HG03135 (cell line): ENCODE data around the gene PHACTR1.

Experiments used
- ATAC-seq: cut with Tn5 transposase; IDR thresholded peaks from one replicate; pipeline ENCODE4 v1.9.1; 2021; ENCODE audit warnings: mild to moderate bottlenecking, moderate library complexity; ENCODE audit not compliant: unreplicated experiment

The PHACTR1 gene

GRCh38 chr6:13012977-13013680 is 296.6 kb downstream of the PHACTR1 start:
- ATAC-seq, result no peak

DNA sequence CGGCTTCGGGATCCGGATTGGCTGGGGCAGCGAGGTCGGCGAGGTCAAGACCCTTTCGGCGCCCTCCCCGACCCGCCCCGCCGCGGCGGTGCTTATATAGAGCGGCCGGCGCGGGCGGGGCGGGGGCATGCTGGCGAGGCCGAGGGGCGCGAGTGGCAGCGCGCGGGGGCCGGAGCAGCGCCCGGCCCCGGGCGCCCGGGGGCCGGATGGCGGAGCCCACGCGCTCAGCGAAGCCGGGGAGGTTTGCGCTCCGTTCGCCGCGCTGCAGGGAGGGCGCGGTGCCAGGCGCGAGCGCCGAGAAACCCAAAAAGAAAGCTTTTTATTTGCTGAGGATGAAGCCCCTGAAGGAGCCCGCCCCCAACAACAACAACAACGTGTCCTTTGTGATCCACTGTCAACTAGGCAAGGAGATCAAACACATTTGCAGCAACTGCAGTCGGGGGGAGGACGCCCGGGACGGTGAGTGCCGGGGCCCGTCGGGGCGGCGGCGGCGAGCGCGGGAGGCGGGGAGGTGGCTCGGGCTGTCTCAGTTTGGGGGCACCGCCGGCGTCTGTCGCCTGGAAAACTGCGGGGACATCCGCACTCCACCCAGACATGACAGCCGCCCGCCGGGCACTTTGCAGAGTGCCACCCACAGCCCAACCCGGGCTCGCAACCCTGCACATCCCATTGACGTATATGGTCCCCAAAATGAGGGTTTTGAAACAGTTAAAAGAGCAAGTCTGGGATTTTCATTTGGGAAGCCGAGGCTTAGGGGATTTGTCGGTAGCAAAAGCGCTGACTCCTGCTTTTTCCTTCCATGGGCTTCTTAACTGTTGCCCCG is 297.3 kb downstream of the PHACTR1 start:
- no peak for ATAC-seq

DNA sequence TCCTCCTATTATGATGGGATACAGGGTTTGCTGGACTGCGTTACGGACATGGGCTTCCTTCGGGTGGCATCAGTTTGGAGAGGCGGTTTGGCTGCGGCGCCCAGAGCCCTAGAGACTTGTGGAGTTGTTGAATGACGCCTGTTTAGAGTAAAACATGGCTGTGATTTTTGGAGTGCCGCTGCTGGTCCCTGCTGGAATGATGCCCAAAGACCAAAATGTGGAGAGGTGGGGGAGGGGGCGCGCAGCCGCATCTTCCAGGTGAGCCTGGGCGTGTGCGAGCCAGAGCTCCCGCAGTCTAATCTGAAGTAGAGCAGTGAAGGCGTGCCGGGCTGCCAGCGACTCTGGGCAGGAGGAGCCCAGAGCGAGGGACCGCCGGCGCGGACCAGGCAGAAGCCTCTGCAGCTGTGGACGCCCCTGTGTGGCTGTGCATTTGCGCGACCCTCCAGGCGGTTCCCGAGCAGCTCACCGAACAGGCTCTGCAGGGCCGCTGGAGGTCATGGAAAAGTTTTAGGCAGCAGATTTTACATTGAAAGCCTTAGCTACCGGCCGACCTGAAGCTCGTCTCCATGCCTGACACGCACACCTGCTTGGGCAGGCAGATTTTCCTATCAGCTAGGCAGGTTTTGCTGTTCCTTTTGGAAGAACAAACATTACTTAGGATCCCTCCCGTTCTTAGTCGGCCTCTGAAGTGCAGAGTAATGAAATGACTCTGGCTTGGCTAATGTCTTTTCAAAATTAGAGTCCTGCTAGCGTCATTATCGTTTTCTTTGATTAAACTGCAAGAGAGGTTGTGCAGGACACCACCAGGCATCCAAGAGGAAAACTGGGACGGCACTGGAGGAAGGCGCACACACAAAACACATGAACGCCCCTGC is 298.2 kb downstream of the PHACTR1 start:
- ATAC-seq, result no peak

GRCh38 chr6:13015379-13015681 is 298.8 kb downstream of the PHACTR1 start:
- ATAC-seq, result no peak

DNA sequence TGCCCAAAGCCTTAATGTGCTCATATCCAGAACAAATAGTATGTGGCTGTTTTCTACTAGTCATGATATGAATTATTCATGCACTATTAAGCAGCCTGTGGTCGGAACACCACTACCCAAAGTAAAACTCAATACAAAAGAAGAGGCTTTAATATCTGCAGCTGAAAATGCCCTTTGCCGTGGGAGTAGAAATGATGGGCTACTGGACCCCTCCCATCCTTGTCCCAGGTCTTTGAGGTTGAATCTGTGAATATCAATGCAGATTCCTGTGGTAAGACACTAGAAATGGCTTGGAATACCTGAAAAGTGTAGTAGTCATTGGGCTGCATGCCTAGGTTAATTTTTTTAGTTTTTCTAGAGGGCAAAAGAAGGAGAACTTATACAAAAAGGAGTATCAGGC is 308.0 kb downstream of the PHACTR1 start:
- no peak for ATAC-seq

DNA sequence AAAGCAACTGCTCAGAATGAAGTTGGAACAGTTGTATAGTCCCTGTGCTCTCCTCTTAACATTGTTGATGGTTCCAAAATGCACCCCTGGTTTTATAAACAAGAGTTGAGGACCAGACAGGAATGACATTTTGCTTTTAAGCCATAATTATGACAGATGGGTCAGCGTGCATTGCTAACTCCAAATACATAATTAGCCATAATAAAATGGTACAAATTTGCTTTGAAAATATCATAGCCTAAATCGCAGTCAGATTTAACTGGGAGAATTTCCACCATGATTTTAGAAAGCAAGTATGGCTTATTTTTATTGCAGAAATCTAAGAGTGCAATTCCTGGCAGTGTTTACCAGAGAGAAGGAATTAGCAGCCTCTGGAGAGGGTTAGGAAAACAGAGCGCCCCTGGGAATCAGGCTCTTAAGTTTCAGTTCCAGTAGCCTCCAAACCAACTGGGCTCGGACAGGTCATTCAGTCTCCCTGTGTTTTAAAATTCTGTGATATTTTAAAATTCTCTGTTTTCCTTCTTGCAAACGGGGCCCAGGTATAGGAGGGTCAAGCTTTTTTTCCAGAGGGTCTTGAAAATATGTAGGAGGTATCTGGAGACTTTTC is 309.4 kb downstream of the PHACTR1 start:
- no peak for ATAC-seq

GRCh38 chr6:13026557-13026956 is 310.0 kb downstream of the PHACTR1 start:
- ATAC-seq, result no peak

DNA sequence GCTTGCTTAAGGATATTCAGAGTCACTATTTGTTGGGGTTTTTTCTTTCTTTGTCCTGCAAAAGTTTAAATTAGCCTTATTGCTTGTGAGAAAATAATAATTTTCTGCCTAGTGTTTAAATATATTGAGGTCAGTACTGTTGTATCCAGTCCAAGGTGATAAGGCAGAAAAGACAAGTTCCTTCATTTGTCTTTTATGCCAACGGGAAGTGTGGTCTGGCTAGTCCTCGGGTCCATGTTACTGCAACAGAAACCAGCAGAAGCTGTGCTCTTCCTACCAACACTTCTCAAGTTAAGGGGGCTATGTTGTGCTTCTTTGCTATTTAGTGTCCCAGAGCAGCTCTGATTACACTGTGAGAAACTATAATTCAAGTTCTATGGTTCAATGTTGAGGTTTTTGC is 310.6 kb downstream of the PHACTR1 start:
- ATAC-seq, result no peak

GRCh38 chr6:13030396-13030795 is 313.8 kb downstream of the PHACTR1 start:
- ATAC-seq, result no peak

- ATAC-seq, result no peak
These were observed 316.0 kb downstream of the PHACTR1 start for GRCh38 chr6:13032566-13032965.

DNA sequence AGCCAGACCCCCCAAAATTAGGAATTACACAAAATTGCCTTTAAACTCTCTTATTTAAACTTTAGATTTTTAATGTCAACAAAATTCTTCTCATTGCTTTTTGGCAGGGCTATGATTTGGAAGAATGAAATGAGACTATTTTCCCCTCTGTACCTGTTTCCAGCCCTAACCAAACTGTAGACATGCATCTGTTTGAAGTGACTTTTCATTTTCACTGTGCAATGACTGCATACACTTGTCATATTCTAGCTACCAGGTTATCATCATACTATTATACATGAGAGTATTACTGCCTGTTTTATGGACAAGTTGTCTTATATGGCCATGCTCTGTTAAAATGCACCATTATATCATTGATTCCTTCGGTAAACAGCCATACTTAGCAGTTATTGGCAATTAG is 316.6 kb downstream of the PHACTR1 start:
- ATAC-seq, result no peak

- no peak for ATAC-seq
These were observed 317.7 kb downstream of the PHACTR1 start for GRCh38 chr6:13034316-13034715.

GRCh38 chr6:13035606-13036005 is 319.0 kb downstream of the PHACTR1 start:
- no peak for ATAC-seq

- no peak for ATAC-seq
These were observed 321.7 kb downstream of the PHACTR1 start for GRCh38 chr6:13038315-13038714.

GRCh38 chr6:13038741-13039190 is 322.2 kb downstream of the PHACTR1 start:
- ATAC-seq, result no peak

- no peak for ATAC-seq
These were observed 327.8 kb downstream of the PHACTR1 start for GRCh38 chr6:13044390-13044789.

- ATAC-seq, result no peak
These were observed 328.3 kb downstream of the PHACTR1 start for GRCh38 chr6:13044896-13045295.

DNA sequence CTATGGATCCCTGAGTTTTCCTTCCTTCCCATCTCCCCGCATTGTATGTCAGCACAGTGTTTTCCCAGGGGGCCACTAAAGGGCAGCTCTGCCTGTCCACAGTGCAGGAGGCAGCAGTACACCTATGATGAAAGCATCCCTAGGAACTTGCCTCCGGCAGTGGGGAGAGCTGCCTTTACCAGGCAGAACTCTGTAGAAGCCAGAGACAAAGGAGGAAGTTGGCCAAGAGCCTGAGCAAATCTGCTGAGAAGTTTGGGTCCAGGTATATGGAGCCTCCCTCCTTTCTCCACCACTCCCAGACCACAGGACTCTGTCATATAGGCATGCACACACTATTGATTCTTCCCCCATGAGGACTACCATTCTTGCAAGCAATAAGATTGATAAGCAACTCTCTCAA is 329.1 kb downstream of the PHACTR1 start:
- no peak for ATAC-seq

- ATAC-seq, result no peak
These were observed 329.5 kb downstream of the PHACTR1 start for GRCh38 chr6:13046084-13046483.

DNA sequence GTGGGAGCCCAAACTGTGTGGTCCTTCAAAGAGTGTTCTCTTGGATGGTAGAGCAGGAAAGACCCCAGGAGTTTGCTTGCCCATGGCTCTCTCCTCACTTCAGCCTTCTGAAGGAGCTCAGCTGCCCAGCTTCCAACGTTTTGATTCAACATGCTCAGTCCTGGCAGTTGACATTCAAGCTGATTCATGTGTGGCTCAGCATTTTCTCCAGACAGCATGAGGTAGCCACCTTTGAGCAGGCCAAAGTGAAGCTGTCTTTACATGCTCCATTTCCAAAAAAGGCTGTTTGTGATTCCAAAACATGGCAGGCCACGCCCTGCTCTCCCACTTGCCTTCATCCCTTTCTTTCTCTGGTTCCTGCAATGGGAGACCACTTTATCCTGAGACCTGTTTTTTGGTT is 331.5 kb downstream of the PHACTR1 start:
- no peak for ATAC-seq

- no peak for ATAC-seq
These were observed 333.2 kb downstream of the PHACTR1 start for GRCh38 chr6:13049666-13050254.
